Epithelial cell of proximal tubule (primary cell): ENCODE results near the gene FAM13A. TPM values are rescaled to one million over a fixed set of nuclear protein-coding genes. Genes with fewer than 3 reads are reported as not detected.
A peak's percentile ranks its signal among the peaks of the same experiment; 100 is the strongest.

Experiments used
- DNase-seq: peaks from one replicate; pipeline ENCODE4 v3.0.0-alpha.2; 2011; ENCODE audit warnings: low read depth
- H3K4me3 ChIP-seq: 2 replicates; pipeline ENCODE4 v1.5.1; 2011; ENCODE audit warnings: low read depth, mild to moderate bottlenecking, low read length
- CTCF ChIP-seq: conservative IDR thresholded peaks from 2 replicates; pipeline ENCODE4 v1.5.1; 2012; ENCODE audit warnings: low read depth, mild to moderate bottlenecking, low read length
- total RNA-seq: library from RNA; depleted of rRNA; stranded (reverse); fragments of >200 nt; gene quantifications from 2 replicates; pipeline ENCODE4 v1.2.3, GENCODE V29; 2015

Gene FAM13A
- total RNA-seq, 1 donor from 2014 or later = 3.0 TPM

GRCh38 chr4:88743696-88744095 lies 313.3 kb downstream of the FAM13A start:
- no peak overlapping the region for H3K4me3 ChIP-seq
- DNase-seq = no peak
- TF ChIP-seq CTCF = no peak

GRCh38 chr4:88742561-88742960 lies 314.4 kb downstream of the FAM13A start:
- TF ChIP-seq CTCF = no peak
- no peak for DNase-seq

GRCh38 chr4:88738180-88738579 lies 318.8 kb downstream of the FAM13A start:
- DNase-seq = no peak
- no peak for TF ChIP-seq CTCF
- no peak overlapping the region for H3K4me3 ChIP-seq

More at GRCh38 chr4:88742561-88742960, 314.4 kb downstream of the FAM13A start:
- no peak overlapping the region for H3K4me3 ChIP-seq

GRCh38 chr4:88737307-88737941 lies 319.6 kb downstream of the FAM13A start:
- peak overlapping the region; percentile 51 for H3K4me3 ChIP-seq
- peak; percentile 93 for DNase-seq
- TF ChIP-seq CTCF = no peak

- H3K4me3 ChIP-seq = peak overlapping the region; percentile 9
- TF ChIP-seq CTCF = no peak
- DNase-seq = no peak
Observed at GRCh38 chr4:88736264-88736663, 320.7 kb downstream of the FAM13A start.

- no peak overlapping the region for H3K4me3 ChIP-seq
- TF ChIP-seq CTCF = no peak
- no peak for DNase-seq
Observed at GRCh38 chr4:88735564-88735963, 321.4 kb downstream of the FAM13A start.

GRCh38 chr4:88734403-88734949 lies 322.5 kb downstream of the FAM13A start:
- DNase-seq = no peak
- no peak overlapping the region for H3K4me3 ChIP-seq
- no peak for TF ChIP-seq CTCF
